ENCODE measurements around the gene KIAA0319L. TPM values are rescaled to one million over a fixed set of nuclear protein-coding genes. Genes with fewer than 3 reads are reported as not detected.
A peak's percentile ranks its signal among the peaks of the same experiment; 100 is the strongest.

The KIAA0319L gene
- total and polyA plus RNA-seq, 2 donors from 2014 or later, result 30.3 to 73.0 TPM

DNA sequence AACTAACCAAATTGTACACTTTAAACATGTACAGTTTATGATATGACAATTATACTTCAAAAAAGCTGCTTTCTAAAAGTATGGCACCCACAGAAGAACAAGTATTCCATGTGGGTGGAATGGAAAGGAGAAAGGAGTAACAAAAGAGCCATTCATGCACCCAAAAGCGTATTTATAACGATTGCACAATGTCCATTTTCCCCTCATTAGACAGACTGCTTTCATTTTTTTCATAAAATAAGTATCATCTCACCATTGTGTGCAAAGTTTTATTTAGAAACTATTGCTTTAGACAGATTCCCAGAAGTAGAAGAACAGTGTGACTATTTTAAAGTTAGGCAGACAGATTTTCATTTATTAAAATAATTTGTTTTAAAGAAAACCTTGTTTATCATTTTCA, 59.6 kb downstream of the KIAA0319L start:
- no peaks in the 10 kb centered on the region for H3K27me3 ChIP-seq (ENCODE audit: control insufficient read depth, insufficient read depth, low read length)
- no peaks in the 10 kb centered on the region for H3K4me1 ChIP-seq (ENCODE audit: control insufficient read depth in 2 of 3, insufficient read depth in 2 of 3, low read depth in 1 of 3, low read length in 3 of 3)
- no peak overlapping the region for H3K4me3 ChIP-seq (ENCODE audit: low read length in 3 of 3)
- intact Hi-C loops (cut with DNase I), result no loop called here
- H3K9me3 ChIP-seq (ENCODE audit: control insufficient read depth in 2 of 3, insufficient read depth in 1 of 3, low read length in 3 of 3), result no peaks in the 10 kb centered on the region
- no peak overlapping the region for H3K9ac ChIP-seq (ENCODE audit: low read length in 3 of 3)
- TF ChIP-seq CTCF (IDR thresholded peaks at IDR 0.05; ENCODE audit: borderline replicate concordance, extremely low read depth, insufficient read depth), result no peak
- no peaks in the 10 kb centered on the region for H3K36me3 ChIP-seq (ENCODE audit: control insufficient read depth in 2 of 3, insufficient read depth in 3 of 3, low read length in 3 of 3)
- FAIRE-seq (no peak), DNase-seq (no peak)
- H3K27ac ChIP-seq (ENCODE audit: low read depth in 2 of 2, low read length in 2 of 2), result no peak overlapping the region

DNA sequence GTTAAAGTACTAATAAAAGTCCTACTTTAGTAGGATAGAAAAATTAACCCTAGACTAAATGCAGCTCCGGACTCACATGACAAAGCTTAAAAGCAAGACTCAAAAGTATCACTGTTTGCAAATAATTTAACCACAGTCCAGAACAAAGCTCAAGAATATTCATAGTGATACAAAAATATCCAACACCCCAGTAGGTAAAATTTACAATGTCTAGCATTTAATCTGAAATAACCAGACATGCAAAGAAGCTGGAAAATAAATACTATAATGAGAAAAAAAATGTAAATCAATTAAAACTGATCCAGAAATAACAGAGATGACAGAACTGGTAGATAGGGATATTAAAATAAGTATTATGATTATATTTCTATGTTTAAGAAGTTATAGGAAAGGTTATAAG, 67.0 kb downstream of the KIAA0319L start:
- Histone ChIP-seq H3K9me3 (ENCODE audit: control insufficient read depth in 2 of 3, insufficient read depth in 1 of 3, low read length in 3 of 3) (peaks cover 0 to 4% (median 0%) of the 10 kb centered on the region in 3 donors), H3K27me3 (ENCODE audit: control insufficient read depth, insufficient read depth, low read length) (no peaks in the 10 kb centered on the region), H3K27ac (ENCODE audit: low read depth in 2 of 2, low read length in 2 of 2) (no peak overlapping the region), H3K4me1 (ENCODE audit: control insufficient read depth in 2 of 3, insufficient read depth in 2 of 3, low read depth in 1 of 3, low read length in 3 of 3) (peaks cover 0 to 6% (median 0%) of the 10 kb centered on the region in 3 donors), H3K36me3 (ENCODE audit: control insufficient read depth in 2 of 3, insufficient read depth in 3 of 3, low read length in 3 of 3) (no peaks in the 10 kb centered on the region), H3K4me3 (ENCODE audit: low read length in 3 of 3) (no peak overlapping the region), H3K9ac (ENCODE audit: low read length in 3 of 3) (no peak overlapping the region)
- FAIRE-seq, result peak; percentile 45
- TF ChIP-seq CTCF (IDR thresholded peaks at IDR 0.05; ENCODE audit: borderline replicate concordance, extremely low read depth, insufficient read depth), result no peak
- DNase-seq, result no peak
- intact Hi-C loops (cut with DNase I), result no loop called here

DNA sequence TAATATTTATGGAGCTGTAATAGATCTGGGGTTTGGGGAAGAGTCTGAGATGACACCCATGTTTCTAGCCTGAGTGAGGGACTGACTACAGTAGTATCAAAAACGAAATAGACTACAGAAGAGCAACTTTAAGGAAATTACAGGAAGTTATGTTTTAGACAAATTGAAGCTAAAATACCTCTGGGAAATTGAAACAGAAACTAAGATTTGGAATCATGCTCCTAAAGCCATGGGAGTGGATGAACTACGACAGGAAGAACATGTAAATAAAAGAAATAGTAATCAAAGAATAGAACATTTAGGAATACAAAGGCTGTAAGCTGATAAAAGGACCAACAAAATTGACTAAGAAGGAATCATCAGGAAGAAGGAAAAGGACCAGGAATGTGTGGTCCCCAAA, 68.9 kb downstream of the KIAA0319L start:
- TF ChIP-seq CTCF (IDR thresholded peaks at IDR 0.05; ENCODE audit: borderline replicate concordance, extremely low read depth, insufficient read depth), result no peak
- no peak overlapping the region for H3K9ac ChIP-seq (ENCODE audit: low read length in 3 of 3)
- peak overlapping the region in 2 of 3 donors; percentile 10 to 40 for H3K4me3 ChIP-seq (ENCODE audit: low read length in 3 of 3)
- FAIRE-seq, result no peak
- intact Hi-C loops (cut with DNase I), result no loop called here
- peaks cover 0 to 6% (median 0%) of the 10 kb centered on the region in 3 donors for H3K4me1 ChIP-seq (ENCODE audit: control insufficient read depth in 2 of 3, insufficient read depth in 2 of 3, low read depth in 1 of 3, low read length in 3 of 3)
- H3K9me3 ChIP-seq (ENCODE audit: control insufficient read depth in 2 of 3, insufficient read depth in 1 of 3, low read length in 3 of 3), result peaks cover 0 to 4% (median 0%) of the 10 kb centered on the region in 3 donors
- H3K27ac ChIP-seq (ENCODE audit: low read depth in 2 of 2, low read length in 2 of 2), result no peak overlapping the region
- H3K36me3 ChIP-seq (ENCODE audit: control insufficient read depth in 2 of 3, insufficient read depth in 3 of 3, low read length in 3 of 3), result no peaks in the 10 kb centered on the region
- no peak for DNase-seq
- H3K27me3 ChIP-seq (ENCODE audit: control insufficient read depth, insufficient read depth, low read length), result no peaks in the 10 kb centered on the region

DNA sequence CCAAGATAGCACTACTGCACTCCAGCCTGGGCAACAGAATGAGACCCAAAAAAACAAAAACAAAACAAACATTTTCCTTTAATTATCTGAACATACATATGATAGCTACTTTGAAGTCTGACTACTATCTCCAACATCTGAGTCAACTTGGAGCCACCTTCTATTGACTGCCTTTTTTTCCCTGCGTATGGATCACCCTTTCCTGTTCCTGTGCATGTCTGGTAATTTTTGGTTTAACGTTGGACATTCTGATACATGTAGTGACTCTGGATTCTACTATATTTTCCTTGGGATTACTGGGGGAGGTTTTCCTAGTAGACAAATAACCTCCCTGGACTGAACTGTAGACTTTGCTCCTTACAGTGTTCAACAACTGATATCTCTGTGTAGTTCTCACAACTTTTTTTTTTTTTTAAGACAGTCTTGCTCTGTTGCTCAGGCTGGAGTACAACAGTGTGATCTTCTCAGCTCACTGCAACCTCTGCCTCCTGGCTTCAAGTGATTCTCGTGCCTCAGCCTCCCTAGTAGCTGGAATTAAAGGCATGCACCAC, 70.3 kb downstream of the KIAA0319L start:
- no peak overlapping the region for H3K9ac ChIP-seq (ENCODE audit: low read length in 3 of 3)
- peaks cover 0 to 4% (median 0%) of the 10 kb centered on the region in 3 donors for H3K9me3 ChIP-seq (ENCODE audit: control insufficient read depth in 2 of 3, insufficient read depth in 1 of 3, low read length in 3 of 3)
- intact Hi-C loops (cut with DNase I), result no loop called here
- no peaks in the 10 kb centered on the region for H3K36me3 ChIP-seq (ENCODE audit: control insufficient read depth in 2 of 3, insufficient read depth in 3 of 3, low read length in 3 of 3)
- no peak for DNase-seq
- no peak for TF ChIP-seq CTCF (IDR thresholded peaks at IDR 0.05; ENCODE audit: borderline replicate concordance, extremely low read depth, insufficient read depth)
- H3K27me3 ChIP-seq (ENCODE audit: control insufficient read depth, insufficient read depth, low read length), result no peaks in the 10 kb centered on the region
- H3K4me1 ChIP-seq (ENCODE audit: control insufficient read depth in 2 of 3, insufficient read depth in 2 of 3, low read depth in 1 of 3, low read length in 3 of 3), result peaks cover 0 to 6% (median 0%) of the 10 kb centered on the region in 3 donors
- H3K27ac ChIP-seq (ENCODE audit: low read depth in 2 of 2, low read length in 2 of 2), result no peak overlapping the region
- H3K4me3 ChIP-seq (ENCODE audit: low read length in 3 of 3), result peak overlapping the region in 1 of 3 donors; percentile 13
- FAIRE-seq, result no peak

All from kidney (tissue), 14 donors.